HG03378 (cell line): ENCODE measurements around the gene WDFY4.

Source experiments
- ATAC-seq: cut with Tn5 transposase; IDR thresholded peaks from one replicate; pipeline ENCODE4 v1.9.1; 2021; ENCODE audit warnings: mild to moderate bottlenecking, moderate library complexity; ENCODE audit not compliant: unreplicated experiment

The WDFY4 gene

DNA sequence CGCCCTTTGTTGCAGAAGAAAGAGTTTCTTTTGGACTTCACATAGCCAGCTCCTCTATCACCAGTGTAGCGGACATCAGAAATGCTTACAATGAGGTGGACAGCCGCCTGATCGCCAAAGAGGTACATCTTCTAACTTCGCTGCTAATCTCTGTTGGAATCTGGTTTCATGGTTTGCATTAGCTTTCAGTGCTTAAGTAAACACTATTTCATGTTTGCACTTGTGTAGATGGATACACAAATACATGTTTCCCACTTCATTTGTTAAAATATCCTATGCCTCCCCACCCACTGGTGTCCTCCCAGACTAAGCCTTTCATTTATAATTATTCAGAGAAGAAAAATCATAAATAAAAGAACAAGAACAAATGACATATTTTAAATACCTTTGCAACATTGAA, 103.9 kb downstream of the WDFY4 start:
- no peak for ATAC-seq

DNA sequence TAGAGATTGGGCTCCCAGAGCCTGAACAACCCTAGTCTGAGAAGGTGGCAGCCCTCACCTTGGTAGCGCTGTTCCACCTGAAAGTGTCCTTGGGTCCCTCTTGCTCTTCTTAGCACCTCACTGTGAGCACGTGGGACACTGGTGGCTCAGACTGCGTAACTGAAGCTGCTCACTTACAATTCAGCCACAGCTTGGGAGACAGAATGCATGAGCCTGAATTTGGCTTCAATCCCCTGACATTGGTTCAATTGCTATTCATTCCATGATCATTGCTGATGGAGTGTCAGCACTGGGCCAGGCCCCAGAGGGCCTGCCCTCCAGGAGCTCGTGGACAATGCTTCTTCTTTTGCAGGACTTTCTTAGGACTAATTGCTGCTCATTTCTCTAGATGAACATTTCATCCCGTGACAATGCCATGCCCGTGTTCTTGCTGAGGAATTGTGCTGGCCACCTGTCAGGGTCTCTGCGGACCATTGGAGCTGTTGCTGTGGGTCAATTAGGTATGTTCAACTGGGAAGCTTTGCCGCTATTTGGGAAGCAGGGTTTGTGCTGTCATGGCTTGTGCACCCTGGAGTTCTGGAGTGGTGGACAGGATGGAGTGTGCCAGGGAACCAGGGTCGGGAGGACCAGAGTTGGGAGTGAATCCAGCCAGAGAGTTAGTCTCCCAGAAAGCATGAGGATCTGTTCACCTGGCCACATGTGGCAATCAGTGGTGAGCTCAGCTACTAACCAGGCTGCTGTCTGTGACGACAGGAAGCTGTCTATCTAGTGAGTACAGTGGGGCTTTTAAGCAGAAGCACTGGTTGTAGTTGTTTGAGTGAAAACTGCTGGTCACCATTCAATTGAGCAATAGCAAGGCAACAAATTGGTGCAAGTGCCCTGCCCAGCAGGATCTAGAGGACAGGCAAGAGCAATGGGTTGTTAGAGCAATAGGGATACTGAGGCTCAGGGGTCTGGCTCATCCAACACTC, 105.1 kb downstream of the WDFY4 start:
- ATAC-seq, result no peak

DNA sequence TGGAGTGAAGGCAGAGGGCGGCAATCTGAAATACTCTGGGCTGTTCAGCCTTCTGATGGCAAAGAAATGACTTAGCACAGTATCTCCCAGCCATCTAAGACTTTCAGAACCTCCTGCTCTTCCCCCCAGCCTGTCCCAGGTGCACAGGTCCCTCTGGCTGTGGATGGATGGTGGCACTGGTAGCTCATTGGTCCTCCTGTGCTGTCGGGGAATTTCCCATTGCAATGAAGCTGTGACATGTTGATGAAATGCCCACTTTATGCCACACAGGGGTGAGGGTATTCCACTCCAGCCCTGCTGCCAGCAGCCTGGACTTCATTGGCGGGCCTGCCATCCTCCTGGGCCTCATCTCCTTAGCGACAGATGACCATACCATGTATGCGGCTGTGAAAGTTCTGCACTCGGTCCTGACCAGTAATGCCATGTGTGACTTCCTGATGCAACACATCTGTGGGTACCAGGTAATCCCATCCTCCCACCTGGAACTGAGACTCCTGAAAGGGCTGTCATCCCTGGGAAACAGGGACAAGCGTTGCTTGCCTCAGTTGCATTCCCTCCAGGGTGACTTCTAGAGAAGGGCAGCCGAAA, 105.9 kb downstream of the WDFY4 start:
- no peak for ATAC-seq

DNA sequence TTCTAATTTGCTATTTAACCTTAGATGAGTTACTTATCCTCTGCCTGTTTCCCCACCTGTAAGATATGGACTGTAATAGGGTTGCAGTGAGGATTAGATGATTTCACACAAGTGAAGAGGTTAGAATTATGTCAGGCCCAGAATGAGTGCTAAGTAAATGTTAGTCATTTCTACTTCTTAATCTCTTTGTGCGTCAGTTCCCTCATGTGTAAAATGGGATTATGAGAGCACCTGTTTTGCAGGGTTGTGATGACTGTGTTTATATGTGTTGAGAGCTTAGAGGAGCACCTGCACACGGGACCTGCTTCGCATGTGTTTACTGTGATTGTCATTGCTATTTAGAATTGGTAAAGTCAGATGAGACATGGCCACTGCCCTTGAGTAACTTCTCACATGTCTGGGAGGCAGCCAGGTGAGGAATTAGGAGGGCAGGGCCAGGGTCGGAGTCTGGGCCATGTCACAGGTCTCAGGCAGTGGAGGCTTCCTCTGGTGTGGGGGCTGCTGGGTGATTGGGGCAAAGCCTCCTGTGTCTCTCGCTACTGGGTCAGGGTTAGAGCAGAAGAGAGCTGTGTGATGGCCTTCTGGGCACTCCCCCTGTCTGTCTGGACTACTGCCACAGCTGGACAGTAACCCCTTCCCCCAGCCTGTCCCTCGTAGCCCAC, 106.7 kb downstream of the WDFY4 start:
- ATAC-seq, result no peak

GRCh38 chr10:48792121-48792520, 107.4 kb downstream of the WDFY4 start:
- no peak for ATAC-seq

DNA sequence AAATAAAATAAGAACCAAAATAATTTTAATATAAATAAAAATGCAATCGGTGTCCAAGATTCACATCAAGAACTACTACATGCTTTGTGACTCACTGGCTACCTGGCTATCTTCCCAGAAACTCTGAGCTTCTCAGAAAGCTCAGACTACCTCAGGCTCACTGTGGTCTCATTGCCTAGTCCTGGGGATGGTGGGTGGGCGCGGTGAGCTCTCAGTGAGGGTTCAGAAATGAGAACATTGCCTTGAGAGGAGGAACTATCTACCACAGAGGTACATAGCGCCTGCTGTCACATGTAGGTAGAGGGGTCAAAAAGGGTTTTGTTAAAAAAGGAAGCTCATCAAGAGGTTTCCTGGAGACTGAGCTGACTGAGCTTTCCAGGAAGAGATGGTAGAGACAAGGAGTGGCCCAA, 108.0 kb downstream of the WDFY4 start:
- no peak for ATAC-seq

DNA sequence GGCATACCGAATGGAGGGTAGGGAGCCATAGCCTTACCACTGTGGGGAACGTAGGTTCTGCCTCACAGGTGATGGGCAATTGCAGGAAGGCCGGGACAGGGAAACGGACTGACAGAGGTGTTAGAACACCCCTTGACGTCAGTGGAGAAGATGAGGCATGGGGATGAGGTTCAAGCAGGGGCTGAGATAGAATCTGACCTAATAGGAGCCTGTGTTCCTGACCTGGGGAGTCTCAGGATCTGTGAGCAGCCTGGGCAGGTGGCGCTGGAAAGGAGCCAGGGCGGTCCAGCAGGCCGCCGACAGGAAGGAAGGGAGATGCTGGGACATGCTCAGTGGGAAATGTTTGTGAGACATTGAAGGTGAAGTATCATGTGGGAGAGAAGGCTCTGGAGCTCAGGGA, 109.4 kb downstream of the WDFY4 start:
- ATAC-seq, result no peak

- ATAC-seq, result no peak
Observed at GRCh38 chr10:48796713-48797245, 112.1 kb downstream of the WDFY4 start.

GRCh38 chr10:48797830-48798229, 113.2 kb downstream of the WDFY4 start:
- ATAC-seq, result no peak

DNA sequence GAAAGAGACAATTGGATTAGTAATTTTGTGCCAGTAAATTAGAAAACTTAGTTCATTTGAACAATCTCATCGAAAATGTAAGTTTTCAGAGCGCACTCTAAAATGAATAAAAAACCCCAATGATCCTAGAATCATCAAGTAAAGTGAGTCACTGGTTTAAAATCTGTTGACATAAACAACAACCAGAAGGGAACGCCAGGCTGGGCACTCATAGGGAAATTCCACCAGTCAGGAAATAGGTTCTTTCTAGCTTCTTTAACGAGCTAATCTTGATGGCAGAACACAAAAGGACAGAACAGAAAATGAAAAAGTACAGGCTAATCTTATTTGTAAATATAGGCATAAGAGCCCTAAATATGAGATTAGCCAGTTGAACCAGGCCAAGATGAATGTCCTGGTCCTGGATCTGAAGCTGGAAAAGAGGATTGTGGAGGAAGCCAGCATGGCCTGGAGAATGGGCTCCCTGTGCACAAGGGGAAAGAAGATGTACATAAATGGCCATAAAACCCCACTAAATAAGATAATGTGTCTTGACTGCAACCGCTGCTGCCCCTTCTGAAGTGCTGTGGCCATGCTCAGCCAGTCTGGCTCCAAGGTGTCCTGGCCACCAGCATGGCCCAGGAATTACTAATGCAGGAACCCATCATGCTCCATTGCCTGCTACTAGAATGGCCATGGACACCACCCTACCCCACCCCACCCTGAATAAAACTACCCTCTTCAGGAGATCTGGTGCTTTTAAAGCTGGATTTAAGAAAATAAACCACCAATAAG, 114.0 kb downstream of the WDFY4 start:
- no peak for ATAC-seq

DNA sequence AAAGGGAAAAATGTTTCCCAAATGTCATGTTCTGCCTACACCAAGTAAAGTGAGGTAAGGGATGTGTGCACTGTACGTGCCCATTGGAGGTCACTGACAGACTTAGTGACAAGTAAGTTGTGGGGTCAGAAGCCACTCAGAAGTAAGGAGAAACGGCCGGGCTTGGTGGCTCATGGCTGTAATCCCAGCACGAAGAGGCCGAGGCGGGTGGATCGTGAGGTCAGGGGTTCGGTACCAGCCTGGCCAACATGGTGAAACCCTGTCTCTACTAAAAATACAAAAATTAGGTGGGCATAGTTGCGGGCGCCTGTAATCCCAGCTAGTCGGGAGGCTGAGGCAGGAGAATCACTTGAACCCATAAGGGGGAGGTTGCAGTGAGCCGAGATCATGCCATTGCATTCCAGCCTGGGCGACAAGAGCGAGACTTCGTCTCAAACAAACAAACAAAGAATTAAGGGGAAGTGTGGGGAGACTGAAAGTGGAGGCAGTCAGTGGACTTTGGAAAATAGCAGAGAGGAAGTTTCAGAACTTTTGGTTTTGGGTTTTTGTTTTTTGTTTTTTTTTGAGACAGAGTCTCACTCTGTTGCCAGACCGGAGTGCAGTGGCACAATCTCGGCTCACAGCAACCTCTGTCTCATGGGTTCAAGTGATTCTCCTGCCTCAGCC, 114.8 kb downstream of the WDFY4 start:
- ATAC-seq, result no peak

DNA sequence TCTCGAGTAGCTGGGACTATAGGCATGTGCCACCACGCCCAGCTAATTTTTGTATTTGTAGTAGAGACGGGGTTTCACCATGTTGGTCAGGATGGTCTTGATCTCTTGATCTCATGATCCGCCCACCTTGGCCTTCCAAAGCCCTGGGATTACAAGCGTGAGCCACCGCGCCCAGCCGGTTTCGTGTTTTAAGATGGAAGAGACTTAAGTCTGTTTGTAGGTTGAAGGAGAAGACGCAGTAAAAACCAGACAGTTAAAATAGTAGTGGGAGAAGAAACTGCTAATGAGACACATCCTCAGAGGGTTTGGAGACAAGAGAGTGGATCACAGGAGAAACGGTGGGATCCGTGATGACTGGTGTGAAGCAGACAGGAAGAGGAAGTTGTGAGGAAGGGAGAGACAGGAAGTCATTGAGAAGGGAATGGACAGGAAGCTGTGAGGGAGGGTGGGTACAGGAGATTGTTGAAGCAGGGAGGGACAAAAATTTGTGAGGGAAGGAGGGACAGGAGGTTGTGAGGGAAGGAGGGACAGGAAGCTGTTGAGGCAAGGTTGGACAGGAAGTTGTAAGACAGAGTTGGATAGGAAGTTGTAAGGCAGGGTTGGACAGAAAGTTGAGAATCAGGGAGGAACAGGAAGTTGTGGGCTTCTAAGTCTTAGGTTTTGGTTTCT, 115.5 kb downstream of the WDFY4 start:
- no peak for ATAC-seq

DNA sequence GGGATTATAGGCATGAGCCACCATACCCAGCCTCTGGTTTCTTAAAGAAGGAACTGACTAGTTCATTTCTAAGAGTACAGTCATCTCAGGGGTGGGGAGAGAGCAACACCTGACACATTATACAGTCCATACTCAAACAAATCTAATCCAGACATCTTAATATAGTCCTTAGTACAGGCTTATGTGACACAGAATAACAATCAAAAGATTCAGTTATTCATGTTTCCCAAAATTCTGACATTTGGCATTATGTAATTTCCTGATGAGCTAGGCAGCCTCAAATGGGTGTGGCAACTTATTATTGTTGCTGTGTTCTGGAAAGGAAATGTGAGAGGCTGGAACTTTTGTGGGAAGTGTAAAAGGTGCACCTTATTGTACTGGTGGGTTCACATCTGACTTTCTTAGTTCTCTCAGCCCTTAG, 116.3 kb downstream of the WDFY4 start:
- ATAC-seq, result no peak

GRCh38 chr10:48802611-48803071, 118.0 kb downstream of the WDFY4 start:
- peak; percentile 92 for ATAC-seq

GRCh38 chr10:48803801-48804584, 119.3 kb downstream of the WDFY4 start:
- no peak for ATAC-seq

DNA sequence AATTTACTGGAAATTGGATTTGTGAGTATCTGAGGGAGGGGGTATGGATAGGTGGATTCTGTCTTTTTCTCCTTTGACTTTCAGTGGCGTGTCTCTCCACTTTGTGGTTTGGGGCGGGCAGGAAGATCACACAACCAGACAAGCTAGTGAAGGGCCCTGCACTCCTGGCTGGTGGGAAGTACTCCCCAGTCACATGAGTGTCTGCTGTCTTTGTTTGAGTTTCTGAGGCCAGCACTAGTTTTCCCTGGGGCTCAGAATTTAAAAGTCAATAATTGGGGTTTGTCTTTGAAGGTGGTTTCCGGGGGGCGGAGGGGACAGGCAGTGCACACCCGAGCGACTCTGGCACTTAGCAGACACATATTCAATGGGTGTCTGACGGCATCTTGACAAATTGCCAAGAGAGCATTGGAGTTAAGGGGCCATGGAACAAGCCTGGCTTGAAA, 120.1 kb downstream of the WDFY4 start:
- no peak for ATAC-seq

- ATAC-seq, result no peak
Observed at GRCh38 chr10:48805411-48805810, 120.7 kb downstream of the WDFY4 start.

DNA sequence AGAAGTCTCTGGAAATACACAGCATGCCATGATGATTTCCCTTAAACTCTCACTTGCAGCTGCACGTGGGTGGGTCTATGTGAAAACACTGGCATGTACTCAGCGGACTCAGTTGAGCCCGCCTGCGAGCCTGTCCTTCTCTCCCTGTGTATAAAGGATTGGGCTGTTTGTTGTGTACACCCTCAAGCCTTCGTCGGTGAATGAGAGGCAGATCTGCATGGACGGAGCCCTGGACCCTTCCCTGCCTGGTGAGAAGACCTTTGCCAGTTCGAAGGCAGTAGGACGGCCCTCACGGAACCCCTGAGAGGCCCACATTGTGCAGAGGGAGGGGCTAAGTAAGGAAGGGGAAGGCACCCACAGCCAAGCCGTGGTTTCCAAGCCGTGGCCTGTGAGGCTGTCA, 121.2 kb downstream of the WDFY4 start:
- no peak for ATAC-seq

DNA sequence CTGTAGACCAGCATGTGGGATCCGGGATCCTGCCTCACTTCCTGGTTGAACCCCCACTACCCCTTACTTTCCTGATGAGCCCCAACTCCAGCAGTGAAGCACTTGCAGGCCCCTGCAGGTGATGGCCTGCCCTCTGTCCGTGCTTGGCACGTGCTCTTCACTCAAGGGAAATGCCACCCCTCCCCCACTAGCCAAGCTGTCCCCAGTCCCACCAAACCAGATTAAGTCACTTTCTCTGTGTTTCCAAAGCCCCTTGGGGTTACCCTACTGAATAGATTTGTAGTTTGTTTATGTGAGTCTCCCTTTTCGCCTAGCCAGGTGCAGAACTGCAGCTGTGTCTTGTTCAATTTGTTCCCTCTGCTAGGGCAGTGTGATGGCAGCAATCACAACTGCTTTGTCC, 121.7 kb downstream of the WDFY4 start:
- ATAC-seq, result no peak
